Astrocyte (in vitro differentiated cells and primary cell): ENCODE results near the gene ABLIM2. TPM values are rescaled to one million over a fixed set of nuclear protein-coding genes. Genes with fewer than 3 reads are reported as not detected.

Experiments used
- DNase-seq: peaks from one replicate; pipeline ENCODE4 v3.0.0-alpha.2; 2010; ENCODE audit warnings: low read depth
- FAIRE-seq: peaks from 2 replicates; lab custom pipeline; 2011; peaks lifted over from hg19 to GRCh38; lab: Jason Lieb, UNC
- H2AFZ ChIP-seq: 2 replicates; pipeline ENCODE4 v1.6.0; 2012; ENCODE audit warnings: low read depth, low read length, inconsistent platforms
- H3K27ac ChIP-seq: 2 replicates; pipeline ENCODE4 v1.5.1; 2011; ENCODE audit warnings: low read depth, low read length, inconsistent platforms
- H3K27me3 ChIP-seq: 2 replicates; pipeline ENCODE4 v1.6.0; 2011; ENCODE audit warnings: low read length, inconsistent platforms; ENCODE audit not compliant: insufficient read depth
- H3K36me3 ChIP-seq: 2 replicates; pipeline ENCODE4 v1.5.1; 2011; ENCODE audit warnings: low read length, inconsistent platforms; ENCODE audit not compliant: insufficient read depth
- H3K4me1 ChIP-seq: 2 replicates; pipeline ENCODE4 v1.5.1; 2011; ENCODE audit warnings: low read length, inconsistent platforms; ENCODE audit not compliant: insufficient read depth
- H3K4me2 ChIP-seq: 2 replicates; pipeline ENCODE4 v1.6.0; 2012; ENCODE audit warnings: low read length, inconsistent platforms
- H3K4me3 ChIP-seq: 2 replicates; pipeline ENCODE4 v1.5.1; 2011; ENCODE audit warnings: low read depth, mild to moderate bottlenecking, low read length, inconsistent platforms; ENCODE audit not compliant: insufficient read depth
- H3K79me2 ChIP-seq: 2 replicates; pipeline ENCODE4 v1.6.0; 2012; ENCODE audit warnings: mild to moderate bottlenecking, low read length, inconsistent platforms; ENCODE audit not compliant: insufficient read depth
- H3K9ac ChIP-seq: 2 replicates; pipeline ENCODE4 v1.6.0; 2012; ENCODE audit warnings: mild to moderate bottlenecking, low read length, inconsistent platforms
- H3K9me3 ChIP-seq: 2 replicates; pipeline ENCODE4 v1.5.1; 2012; ENCODE audit warnings: low read depth, mild to moderate bottlenecking, low read length, inconsistent platforms; ENCODE audit not compliant: insufficient read depth
- H4K20me1 ChIP-seq: 2 replicates; pipeline ENCODE4 v1.6.0; 2012; ENCODE audit warnings: low read length, inconsistent platforms; ENCODE audit not compliant: insufficient read depth
- H3K27ac Mint-ChIP-seq: one replicate; pipeline ENCODE4 v1.8.0; 2021; ENCODE audit warnings: mild to moderate bottlenecking, mixed read lengths; ENCODE audit not compliant: unreplicated experiment
- H3K27me3 Mint-ChIP-seq: one replicate; pipeline ENCODE4 v1.8.0; 2021; ENCODE audit warnings: low read depth, mixed read lengths; ENCODE audit not compliant: unreplicated experiment
- H3K36me3 Mint-ChIP-seq: one replicate; pipeline ENCODE4 v1.8.0; 2021; ENCODE audit warnings: low read depth, mixed read lengths; ENCODE audit not compliant: unreplicated experiment
- H3K4me1 Mint-ChIP-seq: one replicate; pipeline ENCODE4 v1.8.0; 2021; ENCODE audit warnings: low read depth, mixed read lengths; ENCODE audit not compliant: unreplicated experiment
- H3K4me3 Mint-ChIP-seq: one replicate; pipeline ENCODE4 v1.8.0; 2021; ENCODE audit warnings: mild to moderate bottlenecking, moderate library complexity, mixed read lengths; ENCODE audit not compliant: unreplicated experiment
- H3K9me3 Mint-ChIP-seq: one replicate; pipeline ENCODE4 v1.8.0; 2021; ENCODE audit warnings: mild to moderate bottlenecking, mixed read lengths; ENCODE audit not compliant: unreplicated experiment
- EZH2 ChIP-seq: IDR thresholded peaks from 2 replicates; pipeline ENCODE4 v1.6.1; 2012; ENCODE audit warnings: mild to moderate bottlenecking, low read length, inconsistent platforms; ENCODE audit not compliant: insufficient read depth
- total RNA-seq: library from RNA; stranded (reverse); gene quantifications from 2 replicates; pipeline ENCODE4 v1.2.1, GENCODE V29; 2021
- TF ChIP-seq, protein P1 (sequence below): IDR thresholded peaks from 2 replicates; pipeline ENCODE4 v1.5.1; 2011; ENCODE audit warnings: low read depth, mild to moderate bottlenecking, inconsistent platforms, low read length, moderate library complexity; ENCODE audit not compliant: insufficient read depth

The ABLIM2 gene
- total RNA-seq, 1 donor from 2014 or later = 0.50 TPM

DNA sequence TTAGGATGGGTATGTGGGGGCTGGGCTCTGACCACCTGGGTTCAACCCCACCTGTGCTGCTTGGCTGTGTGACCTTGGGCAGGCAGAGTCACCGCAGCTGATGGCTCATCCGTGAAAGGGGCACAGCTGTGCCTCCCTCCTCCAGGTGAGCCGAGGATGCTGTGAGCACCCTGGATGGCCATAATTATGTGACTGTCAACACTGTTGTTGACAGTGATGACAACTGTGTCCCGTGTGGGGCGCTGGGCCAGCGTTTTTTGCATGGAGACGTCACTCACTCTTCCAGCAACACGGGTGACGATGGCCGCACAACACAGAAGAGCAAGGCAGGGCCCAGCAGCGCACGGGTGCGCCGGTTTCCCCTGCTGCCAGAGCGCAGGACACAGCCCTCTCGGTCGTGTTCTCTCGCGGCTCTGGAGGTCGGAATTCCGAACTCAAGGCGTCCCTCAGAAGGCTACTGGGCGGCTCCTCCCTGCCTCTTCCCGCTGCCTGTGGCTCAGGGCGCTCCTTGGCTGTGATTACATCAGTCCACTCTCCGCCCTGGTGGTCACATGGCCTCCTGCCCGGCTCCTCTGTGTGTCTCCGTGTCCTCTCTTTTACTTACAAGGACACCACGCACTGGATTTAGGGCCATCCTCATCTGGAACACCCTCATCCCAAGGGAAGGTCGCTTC lies 41.8 kb upstream of the ABLIM2 start:
- Histone ChIP-seq H3K79me2 (no peaks in the 10 kb centered on the region), H3K36me3 (no peaks in the 10 kb centered on the region), H3K27me3 (peaks cover 3% of the 10 kb centered on the region), H3K9me3 (no peaks in the 10 kb centered on the region), H3K4me3 (no peak overlapping the region), H3K4me2 (no peak overlapping the region), H3K4me1 (peaks cover 26% of the 10 kb centered on the region), H3K27ac (no peak overlapping the region), H4K20me1 (no peaks in the 10 kb centered on the region), H3K9ac (no peak overlapping the region), H2AFZ (no peak overlapping the region)
- Mint-ChIP-seq H3K27me3 (peaks cover 37% of the 10 kb centered on the region), H3K36me3 (peaks cover 2% of the 10 kb centered on the region), H3K27ac (no peak overlapping the region), H3K4me1 (peaks cover 10% of the 10 kb centered on the region), H3K4me3 (no peak overlapping the region), H3K9me3 (no peaks in the 10 kb centered on the region)
- TF ChIP-seq EZH2 = no peak
- TF ChIP-seq, protein P1, sequence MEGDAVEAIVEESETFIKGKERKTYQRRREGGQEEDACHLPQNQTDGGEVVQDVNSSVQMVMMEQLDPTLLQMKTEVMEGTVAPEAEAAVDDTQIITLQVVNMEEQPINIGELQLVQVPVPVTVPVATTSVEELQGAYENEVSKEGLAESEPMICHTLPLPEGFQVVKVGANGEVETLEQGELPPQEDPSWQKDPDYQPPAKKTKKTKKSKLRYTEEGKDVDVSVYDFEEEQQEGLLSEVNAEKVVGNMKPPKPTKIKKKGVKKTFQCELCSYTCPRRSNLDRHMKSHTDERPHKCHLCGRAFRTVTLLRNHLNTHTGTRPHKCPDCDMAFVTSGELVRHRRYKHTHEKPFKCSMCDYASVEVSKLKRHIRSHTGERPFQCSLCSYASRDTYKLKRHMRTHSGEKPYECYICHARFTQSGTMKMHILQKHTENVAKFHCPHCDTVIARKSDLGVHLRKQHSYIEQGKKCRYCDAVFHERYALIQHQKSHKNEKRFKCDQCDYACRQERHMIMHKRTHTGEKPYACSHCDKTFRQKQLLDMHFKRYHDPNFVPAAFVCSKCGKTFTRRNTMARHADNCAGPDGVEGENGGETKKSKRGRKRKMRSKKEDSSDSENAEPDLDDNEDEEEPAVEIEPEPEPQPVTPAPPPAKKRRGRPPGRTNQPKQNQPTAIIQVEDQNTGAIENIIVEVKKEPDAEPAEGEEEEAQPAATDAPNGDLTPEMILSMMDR = no peak
- no peak for DNase-seq
- no peak for FAIRE-seq

DNA sequence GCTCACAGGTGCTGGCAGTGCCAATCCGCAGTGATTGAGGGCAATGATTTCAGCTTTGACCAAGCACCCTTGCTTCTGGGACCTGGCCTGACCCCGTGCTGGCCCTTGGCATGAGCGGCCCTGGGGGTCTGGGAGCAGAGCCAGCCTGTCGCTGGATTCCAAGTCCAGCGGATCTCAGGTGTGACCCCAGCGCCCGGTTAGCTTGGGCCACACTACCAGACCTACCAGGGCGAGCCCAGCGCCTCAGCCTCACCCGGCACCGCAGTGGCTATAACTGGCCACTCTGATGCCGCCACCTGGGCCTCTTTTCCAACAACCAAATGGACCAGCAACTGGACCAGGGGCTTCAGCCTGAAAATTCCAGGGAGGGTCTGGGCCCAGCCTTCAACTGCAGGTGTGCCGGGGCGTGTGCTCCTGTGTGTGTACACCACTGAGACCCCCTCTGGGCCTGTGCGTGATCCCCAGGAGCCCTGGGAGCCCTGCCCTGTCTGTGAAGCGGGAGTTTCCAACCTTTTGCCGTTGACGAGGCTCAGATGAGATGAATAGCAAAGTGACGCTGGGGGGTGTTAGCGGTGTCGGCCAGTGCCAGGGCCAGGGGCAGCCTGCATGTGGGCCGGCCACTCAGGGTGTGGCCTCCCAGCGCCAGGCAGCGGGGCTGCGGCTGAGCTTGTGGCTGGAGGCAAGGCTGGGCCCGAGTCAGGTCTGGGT lies 41.1 kb upstream of the ABLIM2 start:
- Histone ChIP-seq H4K20me1 (no peaks in the 10 kb centered on the region), H3K9me3 (no peaks in the 10 kb centered on the region), H3K79me2 (no peaks in the 10 kb centered on the region), H3K4me1 (peaks cover 22% of the 10 kb centered on the region), H3K36me3 (no peaks in the 10 kb centered on the region), H2AFZ (peak overlapping the region; percentile 74), H3K27me3 (peaks cover 6% of the 10 kb centered on the region), H3K4me3 (peak overlapping the region; percentile 19), H3K9ac (peak overlapping the region; percentile 74), H3K4me2 (peak overlapping the region; percentile 82), H3K27ac (peak overlapping the region; percentile 27)
- peaks cover 44% of the 10 kb centered on the region for H3K27me3 Mint-ChIP-seq
- H3K4me3 Mint-ChIP-seq = no peak overlapping the region
- no peak overlapping the region for H3K27ac Mint-ChIP-seq
- TF ChIP-seq, protein P1 = no peak
- no peak for TF ChIP-seq EZH2
- DNase-seq = no peak
- H3K4me1 Mint-ChIP-seq = peaks cover 10% of the 10 kb centered on the region
- no peak for FAIRE-seq
- peaks cover 2% of the 10 kb centered on the region for H3K36me3 Mint-ChIP-seq
- no peaks in the 10 kb centered on the region for H3K9me3 Mint-ChIP-seq
